K562 (cell line): ENCODE data around the gene MFSD2B. TPM values are rescaled to one million over a fixed set of nuclear protein-coding genes. Genes with fewer than 3 reads are reported as not detected.

ENCODE experiments used
- BMI1 ChIP-seq: fragments of 150-350 bp; IDR thresholded peaks from 2 replicates; pipeline ENCODE4 v1.6.1; 2014; ENCODE audit warnings: low read length
- C11orf30 ChIP-seq: fragments of 450-650 bp; IDR thresholded peaks from 2 replicates; pipeline ENCODE4 v1.6.1; 2016; ENCODE audit warnings: low read depth, mild to moderate bottlenecking
- CBX3 ChIP-seq, 2 experiments: IDR thresholded peaks; 1 replicate in 1 of 2; 2 replicates in 1 of 2; pipeline ENCODE4 v1.6.1; 2012; ENCODE audit warnings: inconsistent platforms in 2 of 2, low read length in 2 of 2, borderline replicate concordance in 1 of 2, control low read depth in 1 of 2
- CEBPB ChIP-seq: fragments of 450-650 bp; IDR thresholded peaks from 2 replicates; pipeline ENCODE4 v1.6.1; 2016; ENCODE audit warnings: missing genetic modification characterization, missing compliant biosample characterization
- CHCHD3 ChIP-seq: fragments of 250-450 bp; sonication (Bioruptor Pico); IDR thresholded peaks from 2 replicates; pipeline ENCODE4 v2.1.2; 2022; ENCODE audit warnings: mild to moderate bottlenecking
- CTBP1 ChIP-seq: fragments of 450-650 bp; IDR thresholded peaks from 2 replicates; pipeline ENCODE4 v1.6.1; 2016; ENCODE audit warnings: borderline replicate concordance
- DNMT1 ChIP-seq: fragments of 450-650 bp; IDR thresholded peaks from 2 replicates; pipeline ENCODE4 v1.6.1; 2016; ENCODE audit warnings: antibody characterized with exemption, mild to moderate bottlenecking
- HDAC2 ChIP-seq: fragments of 450-650 bp; IDR thresholded peaks from 2 replicates; pipeline ENCODE4 v1.6.1; 2016; ENCODE audit warnings: mild to moderate bottlenecking
- HDAC8 ChIP-seq: fragments of 450-650 bp; IDR thresholded peaks from 2 replicates; pipeline ENCODE4 v1.6.1; 2016; ENCODE audit warnings: mild to moderate bottlenecking, missing genetic modification characterization, moderate library complexity, missing compliant biosample characterization
- KAT7 ChIP-seq: sonication (generic); formaldehyde crosslinking; IDR thresholded peaks from 2 replicates; pipeline ENCODE4 v1.8.0; 2022; ENCODE audit warnings: missing genetic modification reagents, mild to moderate bottlenecking, borderline replicate concordance
- MAFG ChIP-seq: fragments of 450-650 bp; conservative IDR thresholded peaks from 2 replicates; pipeline ENCODE4 v1.6.1; 2016; ENCODE audit warnings: missing genetic modification characterization, missing compliant biosample characterization
- MAFK ChIP-seq: IDR thresholded peaks from 2 replicates; pipeline ENCODE4 v1.6.1; 2011; ENCODE audit warnings: low read length, improper control_type of control experiment
- MCM7 ChIP-seq, 2 experiments: fragments of 450-650 bp; IDR thresholded peaks; 2 replicates each; pipeline ENCODE4 v1.6.1; 2016 to 2018
- MIER1 ChIP-seq: fragments of 450-650 bp; IDR thresholded peaks from 2 replicates; pipeline ENCODE4 v1.6.1; 2016; ENCODE audit warnings: antibody characterized with exemption, mild to moderate bottlenecking, low read depth
- NELFE ChIP-seq: IDR thresholded peaks from 2 replicates; pipeline ENCODE4 v1.6.1; 2011; ENCODE audit warnings: mild to moderate bottlenecking; ENCODE audit not compliant: insufficient read depth, insufficient read length
- POLR2G ChIP-seq: fragments of 200-400 bp; formaldehyde crosslinking; IDR thresholded peaks from 2 replicates; pipeline ENCODE4 v1.6.1; 2017; ENCODE audit warnings: low read depth, mild to moderate bottlenecking, antibody characterized with exemption, low read length, moderate library complexity
- RBM14 ChIP-seq: fragments of 200-400 bp; formaldehyde crosslinking; IDR thresholded peaks from 2 replicates; pipeline ENCODE4 v1.6.1; 2018; ENCODE audit warnings: low read depth, mild to moderate bottlenecking, low read length, moderate library complexity, borderline replicate concordance; ENCODE audit not compliant: insufficient read depth
- RBM15 ChIP-seq: fragments of 200-400 bp; formaldehyde crosslinking; IDR thresholded peaks from 2 replicates; pipeline ENCODE4 v1.6.1; 2018; ENCODE audit warnings: mild to moderate bottlenecking, low read length, moderate library complexity; ENCODE audit not compliant: insufficient read depth
- SNRNP70 ChIP-seq: fragments of 200-400 bp; formaldehyde crosslinking; optimal IDR thresholded peaks from 2 replicates; pipeline ENCODE3; 2017; ENCODE audit warnings: low read depth, low read length
- TFAM ChIP-seq: fragments of 250-450 bp; sonication (Bioruptor Pico); conservative IDR thresholded peaks from 2 replicates; pipeline ENCODE4 v1.5.0; 2021; ENCODE audit warnings: mild to moderate bottlenecking, moderate library complexity
- ZNF212 ChIP-seq: fragments of 450-650 bp; formaldehyde crosslinking; IDR thresholded peaks from 2 replicates; pipeline ENCODE4 v1.4.0; 2020; ENCODE audit warnings: mild to moderate bottlenecking
- polyA plus RNA-seq, 8 experiments: library from polyadenylated mRNA; depleted of rRNA in 4 of 8; stranded (reverse) in 5 of 8; unstranded in 3 of 8; fragments of >200 nt; fragmentation: Nextera tagmentation in 2 of 8; fragmentation: Illumina TruSeq in 1 of 8; extraction: Ambion mirVana in 2 of 8; extraction: Trizol in 1 of 8; gene quantifications; 2 replicates each; pipeline versions ENCODE4 v1.2.1 to v1.2.3, GENCODE V29; 2011 to 2014; ENCODE audit warnings: inconsistent platforms in 1 of 8, missing spikeins in 1 of 8
- total RNA-seq, 7 experiments: library from RNA; depleted of rRNA in 6 of 7; stranded (reverse); fragments of >200 nt in 6 of 7; fragmentation: Illumina TruSeq in 2 of 7; extraction: Trizol in 2 of 7; gene quantifications; 2 replicates each; pipeline versions ENCODE4 v1.2.1 to v1.2.3, GENCODE V29; 2011 to 2021; ENCODE audit warnings: low replicate concordance in 1 of 7
- TF ChIP-seq, protein P1 (sequence below): sonication (generic); formaldehyde crosslinking; IDR thresholded peaks from 2 replicates; pipeline ENCODE4 v1.5.0; 2020; ENCODE audit warnings: missing genetic modification reagents
- TF ChIP-seq, protein P2 (sequence below): fragments of 450-650 bp; formaldehyde crosslinking; IDR thresholded peaks from 2 replicates; pipeline ENCODE4 v1.4.0; 2022; ENCODE audit warnings: mild to moderate bottlenecking, moderate library complexity
- TF ChIP-seq, protein P3 (sequence below): fragments of 450-650 bp; IDR thresholded peaks from 2 replicates; pipeline ENCODE4 v1.6.1; 2016; ENCODE audit warnings: borderline replicate concordance
- TF ChIP-seq, protein P4 (sequence below): fragments of 450-650 bp; IDR thresholded peaks from 2 replicates; pipeline ENCODE4 v1.6.1; 2017; ENCODE audit warnings: mild to moderate bottlenecking, moderate library complexity

The MFSD2B gene
- total and polyA plus RNA-seq, 9 of the 15 experiments (the other 6 are each of a cell fraction or from before 2014, with no cell fraction given) = 2.6 to 10.9 (median 6.8) TPM

DNA sequence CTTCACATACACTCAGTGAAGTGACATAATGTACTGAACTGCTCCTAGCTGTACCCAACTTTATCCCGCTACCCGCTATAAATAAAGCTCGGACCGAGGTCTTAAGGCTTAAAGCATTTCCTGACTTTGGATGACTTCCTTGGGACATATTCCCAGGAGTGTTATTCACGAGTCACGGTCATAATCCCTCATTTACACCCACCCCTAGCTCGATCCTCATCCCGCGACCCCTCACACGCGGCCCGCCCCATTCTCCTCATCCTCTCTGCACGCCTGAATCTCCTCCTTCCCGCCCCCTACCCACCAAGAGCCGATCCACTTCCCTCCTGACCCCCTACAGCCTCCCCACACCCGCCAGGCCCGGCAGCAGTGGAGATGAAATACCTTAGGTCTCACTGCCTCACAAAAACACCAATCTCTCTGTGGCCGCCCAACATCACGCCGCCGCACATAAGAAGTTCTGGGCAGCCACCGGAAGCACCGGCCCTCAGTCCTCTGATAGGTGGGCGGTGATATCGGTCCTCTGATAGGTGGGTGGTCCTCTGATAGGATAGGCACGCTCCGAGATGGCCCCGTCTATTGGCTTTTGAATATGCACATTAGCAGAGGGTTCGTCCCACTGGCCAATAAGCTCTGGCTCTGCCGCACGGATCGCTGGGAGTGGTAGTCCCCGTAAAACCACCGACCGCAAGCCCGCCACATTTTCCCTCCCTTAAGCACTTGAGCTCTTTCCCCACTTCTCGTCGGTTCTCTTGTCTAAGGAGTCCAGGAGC is 37.2 kb downstream of the MFSD2B start, which contains the start of gene WDCP (continued):
- TF ChIP-seq DNMT1 = no peak
- TF ChIP-seq HDAC8 = no peak
- TF ChIP-seq, protein P1, sequence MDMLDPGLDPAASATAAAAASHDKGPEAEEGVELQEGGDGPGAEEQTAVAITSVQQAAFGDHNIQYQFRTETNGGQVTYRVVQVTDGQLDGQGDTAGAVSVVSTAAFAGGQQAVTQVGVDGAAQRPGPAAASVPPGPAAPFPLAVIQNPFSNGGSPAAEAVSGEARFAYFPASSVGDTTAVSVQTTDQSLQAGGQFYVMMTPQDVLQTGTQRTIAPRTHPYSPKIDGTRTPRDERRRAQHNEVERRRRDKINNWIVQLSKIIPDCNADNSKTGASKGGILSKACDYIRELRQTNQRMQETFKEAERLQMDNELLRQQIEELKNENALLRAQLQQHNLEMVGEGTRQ (CRISPR knock-in tag) = no peak
- no peak for TF ChIP-seq CEBPB (tag)
- TF ChIP-seq TFAM (CRISPR knock-in tag) = no peak
- TF ChIP-seq CTBP1 = no peak; the same call in none of the 2 replicates
- TF ChIP-seq, protein P2, sequence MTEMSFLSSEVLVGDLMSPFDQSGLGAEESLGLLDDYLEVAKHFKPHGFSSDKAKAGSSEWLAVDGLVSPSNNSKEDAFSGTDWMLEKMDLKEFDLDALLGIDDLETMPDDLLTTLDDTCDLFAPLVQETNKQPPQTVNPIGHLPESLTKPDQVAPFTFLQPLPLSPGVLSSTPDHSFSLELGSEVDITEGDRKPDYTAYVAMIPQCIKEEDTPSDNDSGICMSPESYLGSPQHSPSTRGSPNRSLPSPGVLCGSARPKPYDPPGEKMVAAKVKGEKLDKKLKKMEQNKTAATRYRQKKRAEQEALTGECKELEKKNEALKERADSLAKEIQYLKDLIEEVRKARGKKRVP (CRISPR knock-in tag) = no peak
- TF ChIP-seq MAFG = no peak
- TF ChIP-seq RBM14 = no peak
- TF ChIP-seq MAFK = no peak
- TF ChIP-seq, protein P3, sequence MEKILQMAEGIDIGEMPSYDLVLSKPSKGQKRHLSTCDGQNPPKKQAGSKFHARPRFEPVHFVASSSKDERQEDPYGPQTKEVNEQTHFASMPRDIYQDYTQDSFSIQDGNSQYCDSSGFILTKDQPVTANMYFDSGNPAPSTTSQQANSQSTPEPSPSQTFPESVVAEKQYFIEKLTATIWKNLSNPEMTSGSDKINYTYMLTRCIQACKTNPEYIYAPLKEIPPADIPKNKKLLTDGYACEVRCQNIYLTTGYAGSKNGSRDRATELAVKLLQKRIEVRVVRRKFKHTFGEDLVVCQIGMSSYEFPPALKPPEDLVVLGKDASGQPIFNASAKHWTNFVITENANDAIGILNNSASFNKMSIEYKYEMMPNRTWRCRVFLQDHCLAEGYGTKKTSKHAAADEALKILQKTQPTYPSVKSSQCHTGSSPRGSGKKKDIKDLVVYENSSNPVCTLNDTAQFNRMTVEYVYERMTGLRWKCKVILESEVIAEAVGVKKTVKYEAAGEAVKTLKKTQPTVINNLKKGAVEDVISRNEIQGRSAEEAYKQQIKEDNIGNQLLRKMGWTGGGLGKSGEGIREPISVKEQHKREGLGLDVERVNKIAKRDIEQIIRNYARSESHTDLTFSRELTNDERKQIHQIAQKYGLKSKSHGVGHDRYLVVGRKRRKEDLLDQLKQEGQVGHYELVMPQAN = peak; percentile 93
- no peak for TF ChIP-seq KAT7
- no peak for TF ChIP-seq MCM7 (IDR thresholded peaks at IDR 0.05)
- TF ChIP-seq CHCHD3 (CRISPR knock-in tag) = no peak
- TF ChIP-seq NELFE = no peak
- 0 out of 2 replicates have a peak, but pooled peaks have one; percentile 84 for TF ChIP-seq HDAC2
- no peak for TF ChIP-seq BMI1
- no peak for TF ChIP-seq ZNF212 (CRISPR knock-in tag)
- TF ChIP-seq POLR2G = peak; percentile 91
- peak; percentile 39 for TF ChIP-seq C11orf30
- no peak for TF ChIP-seq RBM15
- TF ChIP-seq, protein P4, sequence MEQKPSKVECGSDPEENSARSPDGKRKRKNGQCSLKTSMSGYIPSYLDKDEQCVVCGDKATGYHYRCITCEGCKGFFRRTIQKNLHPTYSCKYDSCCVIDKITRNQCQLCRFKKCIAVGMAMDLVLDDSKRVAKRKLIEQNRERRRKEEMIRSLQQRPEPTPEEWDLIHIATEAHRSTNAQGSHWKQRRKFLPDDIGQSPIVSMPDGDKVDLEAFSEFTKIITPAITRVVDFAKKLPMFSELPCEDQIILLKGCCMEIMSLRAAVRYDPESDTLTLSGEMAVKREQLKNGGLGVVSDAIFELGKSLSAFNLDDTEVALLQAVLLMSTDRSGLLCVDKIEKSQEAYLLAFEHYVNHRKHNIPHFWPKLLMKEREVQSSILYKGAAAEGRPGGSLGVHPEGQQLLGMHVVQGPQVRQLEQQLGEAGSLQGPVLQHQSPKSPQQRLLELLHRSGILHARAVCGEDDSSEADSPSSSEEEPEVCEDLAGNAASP = no peak
- no peak for TF ChIP-seq CBX3 (IDR thresholded peaks at IDR 0.05; ENCODE audit: borderline replicate concordance in 1 of 2, low read length in 2 of 2)
- no peak for TF ChIP-seq SNRNP70
- no peak for TF ChIP-seq MIER1
